HG02840 (cell line): ENCODE data around the gene GPR84.
"Not testable (repeated sequence)": the region's sequence is repeated elsewhere in the genome, so short reads cannot be mapped to it uniquely, and the experiment has no call there.

Experiments used
- ATAC-seq: cut with Tn5 transposase; IDR thresholded peaks from one replicate; pipeline ENCODE4 v1.9.1; 2021; ENCODE audit warnings: mild to moderate bottlenecking, moderate library complexity, moderate number of reproducible peaks; ENCODE audit not compliant: unreplicated experiment, low FRiP score

GPR84 gene

GRCh38 chr12:54357506-54358190 lies 6.6 kb downstream of the GPR84 start:
- ATAC-seq: no peak

GRCh38 chr12:54356951-54357356 lies 7.3 kb downstream of the GPR84 start:
- ATAC-seq: no peak

GRCh38 chr12:54356228-54356627 lies 8.1 kb downstream of the GPR84 start:
- no peak for ATAC-seq

GRCh38 chr12:54355104-54355815 lies 9.0 kb downstream of the GPR84 start:
- ATAC-seq: no peak

- not testable (repeated sequence) for ATAC-seq
Observed at GRCh38 chr12:54354271-54354670, 10.0 kb downstream of the GPR84 start.

GRCh38 chr12:54352891-54353874 lies 11.1 kb downstream of the GPR84 start:
- no peak for ATAC-seq

- ATAC-seq: no peak
Observed at GRCh38 chr12:54352022-54352531, 12.2 kb downstream of the GPR84 start.

GRCh38 chr12:54351341-54351740 lies 12.9 kb downstream of the GPR84 start:
- ATAC-seq: no peak

- no peak for ATAC-seq
Observed at GRCh38 chr12:54350743-54351142, 13.5 kb downstream of the GPR84 start.

GRCh38 chr12:54349679-54350078 lies 14.6 kb downstream of the GPR84 start:
- no peak for ATAC-seq

- no peak for ATAC-seq
Observed at GRCh38 chr12:54349036-54349435, 15.2 kb downstream of the GPR84 start.

GRCh38 chr12:54341378-54342300 lies 22.6 kb downstream of the GPR84 start:
- no peak for ATAC-seq

GRCh38 chr12:54340846-54341245 lies 23.4 kb downstream of the GPR84 start:
- no peak for ATAC-seq

- ATAC-seq: no peak
Observed at GRCh38 chr12:54338698-54339296, 25.5 kb downstream of the GPR84 start.

- ATAC-seq: no peak
Observed at GRCh38 chr12:54337854-54338650, 26.2 kb downstream of the GPR84 start.

GRCh38 chr12:54337280-54337842 lies 26.9 kb downstream of the GPR84 start:
- ATAC-seq: no peak

GRCh38 chr12:54333420-54334034 lies 30.8 kb downstream of the GPR84 start:
- no peak for ATAC-seq

GRCh38 chr12:54331461-54331860 lies 32.8 kb downstream of the GPR84 start:
- no peak for ATAC-seq
